NB4 (cell line): Measurements from ENCODE around the gene C20orf141.

Source experiments
- POLR2A ChIP-seq: IDR thresholded peaks from 2 replicates; pipeline ENCODE4 v1.6.1; 2011; ENCODE audit warnings: mild to moderate bottlenecking; ENCODE audit not compliant: insufficient read length; ENCODE audit errors: extremely low read depth
- TF ChIP-seq, protein P1 (sequence below): IDR thresholded peaks from one replicate; pipeline ENCODE4 v1.5.1; 2012; ENCODE audit warnings: low read depth, low read length
- TF ChIP-seq, protein P2 (sequence below): IDR thresholded peaks from 2 replicates; pipeline ENCODE4 v1.6.1; 2011; ENCODE audit warnings: low read depth, low read length

DNA sequence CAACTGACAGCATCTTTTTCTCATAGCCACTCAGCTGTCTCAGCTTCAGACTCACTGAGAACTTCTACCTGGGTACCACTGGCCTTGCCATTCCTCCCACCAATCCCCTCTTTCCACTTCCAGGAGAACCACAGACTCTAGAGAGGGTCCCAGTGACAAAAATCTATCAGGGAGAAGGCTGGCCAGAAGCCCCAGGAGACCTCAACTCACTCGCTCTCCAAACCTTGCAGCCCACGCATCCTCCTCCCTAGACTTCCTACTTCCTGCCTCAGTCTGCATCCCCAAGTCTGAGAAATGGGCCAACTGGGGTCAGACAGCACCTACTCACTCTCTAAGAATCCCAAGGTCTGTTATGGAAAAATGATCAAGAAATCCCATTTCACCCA is 2.5 kb downstream of the C20orf141 start:
- TF ChIP-seq, protein P1, sequence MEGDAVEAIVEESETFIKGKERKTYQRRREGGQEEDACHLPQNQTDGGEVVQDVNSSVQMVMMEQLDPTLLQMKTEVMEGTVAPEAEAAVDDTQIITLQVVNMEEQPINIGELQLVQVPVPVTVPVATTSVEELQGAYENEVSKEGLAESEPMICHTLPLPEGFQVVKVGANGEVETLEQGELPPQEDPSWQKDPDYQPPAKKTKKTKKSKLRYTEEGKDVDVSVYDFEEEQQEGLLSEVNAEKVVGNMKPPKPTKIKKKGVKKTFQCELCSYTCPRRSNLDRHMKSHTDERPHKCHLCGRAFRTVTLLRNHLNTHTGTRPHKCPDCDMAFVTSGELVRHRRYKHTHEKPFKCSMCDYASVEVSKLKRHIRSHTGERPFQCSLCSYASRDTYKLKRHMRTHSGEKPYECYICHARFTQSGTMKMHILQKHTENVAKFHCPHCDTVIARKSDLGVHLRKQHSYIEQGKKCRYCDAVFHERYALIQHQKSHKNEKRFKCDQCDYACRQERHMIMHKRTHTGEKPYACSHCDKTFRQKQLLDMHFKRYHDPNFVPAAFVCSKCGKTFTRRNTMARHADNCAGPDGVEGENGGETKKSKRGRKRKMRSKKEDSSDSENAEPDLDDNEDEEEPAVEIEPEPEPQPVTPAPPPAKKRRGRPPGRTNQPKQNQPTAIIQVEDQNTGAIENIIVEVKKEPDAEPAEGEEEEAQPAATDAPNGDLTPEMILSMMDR = no peak
- no peak for TF ChIP-seq POLR2A
- TF ChIP-seq, protein P2, sequence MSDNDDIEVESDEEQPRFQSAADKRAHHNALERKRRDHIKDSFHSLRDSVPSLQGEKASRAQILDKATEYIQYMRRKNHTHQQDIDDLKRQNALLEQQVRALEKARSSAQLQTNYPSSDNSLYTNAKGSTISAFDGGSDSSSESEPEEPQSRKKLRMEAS = no peak
